ENCODE results near the gene STXBP1.

Gene STXBP1

GRCh38 chr9:127741831-127742434 lies 129.9 kb downstream of the STXBP1 start:
- DNase-seq = no peak

Measured in NCI-H1417 treated with DMSO at 0.1 percent for 48 hours (cell line).